PC-9 (cell line): ENCODE results near the gene TBC1D22A.

Experiments
- EZH2 ChIP-seq: fragments of 200-600 bp; sonication (generic); IDR thresholded peaks from 2 replicates; pipeline ENCODE4 v1.8.0; 2017; ENCODE audit warnings: antibody characterized with exemption, low read depth
- TF ChIP-seq, protein P1 (sequence below): fragments of 200-600 bp; sonication (generic); conservative IDR thresholded peaks from 2 replicates; pipeline ENCODE4 v1.6.1; 2017; ENCODE audit warnings: mixed run types, antibody characterized with exemption, mild to moderate bottlenecking, moderate library complexity

DNA sequence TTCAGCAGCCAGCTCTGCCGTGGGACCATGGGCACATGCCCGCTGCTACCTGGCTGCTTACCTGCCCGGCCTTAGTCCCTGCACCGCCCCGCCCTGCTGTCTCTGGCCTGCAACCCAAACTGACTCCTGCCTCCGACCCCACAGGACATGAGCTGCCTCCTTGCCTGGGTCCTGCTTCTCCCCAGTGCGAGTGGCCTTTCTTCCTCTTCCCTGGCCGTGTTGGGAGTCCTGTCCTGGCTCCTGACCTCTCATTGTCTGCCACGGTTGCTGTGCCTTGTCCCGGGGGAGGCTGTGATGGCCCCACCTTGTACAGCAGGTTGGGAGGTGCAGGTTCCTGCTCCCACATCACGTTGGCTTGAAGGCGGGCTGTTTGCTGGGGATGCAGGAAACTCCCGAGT, 370.0 kb downstream of the TBC1D22A start:
- TF ChIP-seq, protein P1, sequence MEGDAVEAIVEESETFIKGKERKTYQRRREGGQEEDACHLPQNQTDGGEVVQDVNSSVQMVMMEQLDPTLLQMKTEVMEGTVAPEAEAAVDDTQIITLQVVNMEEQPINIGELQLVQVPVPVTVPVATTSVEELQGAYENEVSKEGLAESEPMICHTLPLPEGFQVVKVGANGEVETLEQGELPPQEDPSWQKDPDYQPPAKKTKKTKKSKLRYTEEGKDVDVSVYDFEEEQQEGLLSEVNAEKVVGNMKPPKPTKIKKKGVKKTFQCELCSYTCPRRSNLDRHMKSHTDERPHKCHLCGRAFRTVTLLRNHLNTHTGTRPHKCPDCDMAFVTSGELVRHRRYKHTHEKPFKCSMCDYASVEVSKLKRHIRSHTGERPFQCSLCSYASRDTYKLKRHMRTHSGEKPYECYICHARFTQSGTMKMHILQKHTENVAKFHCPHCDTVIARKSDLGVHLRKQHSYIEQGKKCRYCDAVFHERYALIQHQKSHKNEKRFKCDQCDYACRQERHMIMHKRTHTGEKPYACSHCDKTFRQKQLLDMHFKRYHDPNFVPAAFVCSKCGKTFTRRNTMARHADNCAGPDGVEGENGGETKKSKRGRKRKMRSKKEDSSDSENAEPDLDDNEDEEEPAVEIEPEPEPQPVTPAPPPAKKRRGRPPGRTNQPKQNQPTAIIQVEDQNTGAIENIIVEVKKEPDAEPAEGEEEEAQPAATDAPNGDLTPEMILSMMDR: no peak
- no peak for TF ChIP-seq EZH2
